ENCODE results near the gene DSG2.

DNA sequence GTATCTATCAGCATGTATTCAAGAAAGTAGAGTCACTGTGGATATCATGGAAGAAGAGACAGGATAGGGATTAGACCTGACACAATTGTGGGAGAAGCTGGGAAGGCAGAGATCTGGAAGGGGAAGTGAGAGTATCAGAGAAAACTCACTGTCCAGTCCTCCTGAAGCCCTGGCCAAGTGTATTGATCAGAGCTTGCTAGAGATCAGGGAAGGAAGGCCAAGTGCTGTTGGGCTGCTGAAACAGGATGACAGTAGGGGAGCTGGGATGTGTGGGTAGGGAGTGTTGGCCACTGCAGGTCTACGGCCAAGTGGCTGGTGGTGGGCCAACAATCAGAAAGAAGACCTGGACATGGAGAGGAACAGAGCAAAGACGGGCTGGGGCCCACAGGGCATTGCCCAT is 67.4 kb downstream of the DSG2 start:
- no peak for TF ChIP-seq CTCF (IDR thresholded peaks at IDR 0.05)
- TF ChIP-seq EZH2 (IDR thresholded peaks at IDR 0.05), result no peak
- TF ChIP-seq EZH2phosphoT487 (IDR thresholded peaks at IDR 0.05), result no peak
